ENCODE measurements around the gene TPSD1.
"Not testable (repeated sequence)": the region's sequence is repeated elsewhere in the genome, so short reads cannot be mapped to it uniquely, and the experiment has no call there.

The TPSD1 gene

DNA sequence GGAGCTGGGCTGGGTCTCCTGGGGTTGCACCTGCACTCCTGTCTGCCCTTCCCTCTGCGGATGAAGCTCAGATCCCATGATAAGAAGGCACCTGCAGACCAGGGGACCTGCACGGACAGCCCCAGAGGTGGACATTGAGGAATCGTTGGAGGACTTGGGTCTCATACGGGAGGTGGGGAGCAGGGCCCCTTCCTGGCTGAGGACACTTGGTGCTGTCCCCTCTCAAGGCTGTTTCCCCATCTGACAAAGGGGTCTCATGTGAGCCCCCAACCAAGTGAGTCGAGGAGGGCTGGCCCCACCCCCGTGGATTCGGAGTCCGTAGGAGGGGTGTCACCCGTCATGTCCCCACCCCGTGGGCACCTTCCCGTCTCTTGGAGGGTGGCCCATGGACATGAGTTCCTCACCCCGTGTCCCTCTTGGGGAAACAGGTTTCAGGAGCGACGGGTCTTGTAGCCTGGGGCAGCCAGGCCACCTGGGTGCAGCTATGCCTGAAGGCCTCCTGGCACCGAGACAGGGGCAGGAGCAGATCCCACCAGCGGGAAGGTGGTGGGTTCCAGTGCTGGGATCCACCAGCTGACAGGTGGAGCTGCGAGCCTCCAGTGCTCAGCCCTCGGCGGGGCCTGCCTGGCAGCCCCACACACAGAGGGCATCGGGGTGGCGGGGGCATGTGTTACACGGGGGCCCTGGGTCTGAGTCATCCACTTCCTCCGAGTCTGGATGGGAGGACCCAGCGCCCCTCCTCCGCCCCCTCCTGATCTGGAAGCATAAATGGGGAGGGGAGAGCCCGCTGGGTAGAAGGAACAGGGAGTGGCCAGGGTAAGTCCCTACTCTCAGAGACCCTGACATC lies at the start of gene TPSD1:
Gene TPSD1 (plus strand): TSS at position 794 of the 847 bp plus-strand sequence. CDS start 212 bp downstream, outside the sequence.
- DNase-seq, result not testable (repeated sequence)

- no peak for DNase-seq
Measured at GRCh38 chr16:1206326-1206725, 49.5 kb upstream of the TPSD1 start.

- no peak for DNase-seq
Measured at GRCh38 chr16:1206786-1207185, 49.1 kb upstream of the TPSD1 start.

GRCh38 chr16:1208239-1208830 lies 47.5 kb upstream of the TPSD1 start:
- DNase-seq, result no peak

- no peak for DNase-seq
Measured at GRCh38 chr16:1209081-1209480, 46.8 kb upstream of the TPSD1 start.

DNA sequence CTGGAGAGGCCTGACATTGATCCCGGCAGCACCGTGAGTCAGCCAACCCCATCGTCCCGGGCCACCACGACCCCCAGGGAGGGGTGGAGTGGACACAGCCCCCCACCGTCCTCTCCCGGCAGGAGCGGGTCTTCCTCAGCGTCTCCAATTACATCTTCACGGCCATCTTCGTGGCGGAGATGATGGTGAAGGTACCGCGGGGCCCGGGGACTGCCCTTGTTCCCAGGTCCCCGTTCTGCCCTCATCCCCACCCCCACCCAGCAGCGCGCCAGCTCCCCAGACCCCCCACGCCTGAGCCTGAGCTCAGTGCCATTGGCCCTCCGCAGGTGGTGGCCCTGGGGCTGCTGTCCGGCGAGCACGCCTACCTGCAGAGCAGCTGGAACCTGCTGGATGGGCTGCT lies 45.4 kb upstream of the TPSD1 start:
- no peak for DNase-seq

- DNase-seq, result no peak
Measured at GRCh38 chr16:1211451-1212268, 44.2 kb upstream of the TPSD1 start.

- DNase-seq, result no peak
Measured at GRCh38 chr16:1212616-1213194, 43.2 kb upstream of the TPSD1 start.

DNA sequence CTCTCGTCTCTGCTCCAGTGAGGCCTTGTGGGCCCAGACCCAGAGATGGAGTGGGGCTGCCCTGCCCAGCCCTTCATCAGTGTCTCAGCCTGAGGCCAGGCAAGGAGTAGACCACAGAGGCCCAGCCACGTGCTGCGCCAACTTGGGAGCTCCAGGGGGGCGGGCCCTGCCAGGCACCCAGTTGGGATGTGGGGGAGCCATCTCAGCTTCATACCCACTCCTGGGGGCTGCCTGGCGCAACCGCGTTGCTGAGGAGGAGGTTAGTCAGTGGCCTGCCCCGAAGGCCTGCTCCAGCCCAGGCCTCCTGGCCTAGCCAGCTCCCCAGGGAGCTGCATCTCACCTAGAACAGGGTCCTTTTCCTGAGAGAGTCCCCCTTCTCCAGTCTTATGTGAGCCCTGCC lies 42.6 kb upstream of the TPSD1 start:
- DNase-seq, result no peak

DNA sequence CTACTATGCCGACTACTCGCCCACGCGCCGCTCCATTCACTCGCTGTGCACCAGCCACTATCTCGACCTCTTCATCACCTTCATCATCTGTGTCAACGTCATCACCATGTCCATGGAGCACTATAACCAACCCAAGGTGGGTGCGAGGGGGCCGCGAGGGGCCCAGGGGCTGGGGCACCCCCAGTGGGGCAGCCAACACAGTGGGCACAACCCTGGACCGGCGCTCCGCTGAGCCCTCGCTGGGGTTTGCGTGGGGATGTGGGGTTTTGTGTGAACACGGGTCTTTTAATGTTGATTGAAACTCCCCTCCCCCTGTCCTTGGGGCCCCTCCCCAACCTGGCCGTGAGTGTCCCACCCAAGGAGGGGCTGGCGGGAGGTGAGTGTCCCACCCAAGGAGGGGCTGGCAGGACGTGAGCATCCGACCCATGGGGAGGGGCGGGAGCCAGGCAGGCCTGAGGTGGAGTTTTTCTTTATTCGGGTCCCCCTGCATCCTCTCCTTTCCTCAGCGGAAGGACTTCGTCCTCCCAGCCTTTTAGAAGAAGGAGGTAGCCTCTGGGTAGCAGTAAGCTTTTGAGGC lies 42.0 kb upstream of the TPSD1 start:
- DNase-seq, result no peak

GRCh38 chr16:1214719-1215118 lies 41.1 kb upstream of the TPSD1 start:
- no peak for DNase-seq

- DNase-seq, result no peak
Measured at GRCh38 chr16:1215574-1216295, 40.1 kb upstream of the TPSD1 start.

- no peak for DNase-seq
Measured at GRCh38 chr16:1216296-1216619, 39.6 kb upstream of the TPSD1 start.

DNA sequence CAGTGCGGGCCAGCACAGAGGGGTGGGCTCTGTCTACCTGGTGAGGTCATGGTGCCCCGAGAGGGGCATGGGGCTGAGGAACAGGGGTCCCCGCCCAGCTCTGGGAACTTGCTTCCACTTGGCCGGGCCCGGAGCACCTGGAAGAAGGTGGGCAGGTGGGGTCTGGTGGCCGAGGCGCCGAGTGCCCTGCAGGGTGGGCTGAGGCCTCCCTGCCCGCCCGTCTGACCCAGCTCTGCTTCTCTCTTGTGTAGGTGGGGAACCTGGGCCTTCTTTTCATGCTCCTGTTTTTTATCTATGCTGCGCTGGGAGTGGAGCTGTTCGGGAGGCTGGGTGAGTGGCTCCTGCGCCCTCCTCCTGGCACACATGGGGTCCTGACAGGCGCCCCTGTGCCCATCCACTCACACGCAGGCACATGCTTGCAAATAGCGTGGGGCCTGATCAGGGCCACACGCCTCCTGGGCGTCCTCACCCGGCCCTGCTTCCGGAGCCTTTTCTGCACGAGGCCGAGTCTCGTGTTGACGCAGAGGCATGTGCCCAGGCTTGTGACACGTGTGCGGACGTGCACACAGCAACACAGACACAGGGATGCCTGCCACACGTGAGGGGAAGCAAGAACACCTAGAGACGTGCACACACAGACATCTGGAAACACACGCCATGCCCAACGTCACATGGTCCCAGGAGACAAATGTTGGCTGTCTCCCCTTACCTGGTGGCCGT lies 39.0 kb upstream of the TPSD1 start:
- no peak for DNase-seq

GRCh38 chr16:1217526-1217925 lies 38.3 kb upstream of the TPSD1 start:
- no peak for DNase-seq

GRCh38 chr16:1218061-1218929 lies 37.6 kb upstream of the TPSD1 start:
- no peak for DNase-seq

DNA sequence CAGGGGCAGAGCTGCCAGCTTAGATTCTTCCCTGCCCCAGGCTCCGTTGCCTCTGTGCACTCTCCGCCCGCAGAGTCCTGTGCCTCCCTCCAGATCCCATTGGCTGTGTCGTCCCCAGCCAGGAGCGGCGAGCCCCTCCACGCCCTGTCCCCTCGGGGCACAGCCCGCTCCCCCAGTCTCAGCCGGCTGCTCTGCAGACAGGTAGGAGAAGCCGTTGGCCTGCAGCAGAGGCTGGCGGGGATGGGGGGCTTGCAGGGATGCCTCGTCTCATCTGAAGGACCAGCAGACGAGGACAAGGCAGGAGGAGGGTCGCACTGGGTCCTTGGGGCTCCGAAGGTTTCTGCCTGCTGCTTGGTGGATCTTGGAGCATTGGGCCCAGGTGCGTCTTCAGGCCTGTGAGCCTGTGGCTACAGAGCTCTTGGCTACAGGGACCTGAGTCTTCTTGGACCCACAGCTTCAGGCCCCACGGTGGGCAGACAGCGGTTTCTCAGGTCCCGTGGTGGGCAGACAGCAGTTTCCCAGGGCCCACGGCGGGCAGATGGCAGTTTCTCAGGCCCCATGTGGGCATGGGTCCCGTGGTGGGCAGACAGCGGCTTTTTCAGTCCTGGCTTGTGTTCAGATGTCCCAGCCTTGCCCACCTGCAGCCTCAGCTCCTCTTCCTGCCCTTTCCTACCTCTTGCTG lies 36.8 kb upstream of the TPSD1 start:
- no peak for DNase-seq

GRCh38 chr16:1220098-1220728 lies 35.7 kb upstream of the TPSD1 start:
- DNase-seq, result no peak

DNA sequence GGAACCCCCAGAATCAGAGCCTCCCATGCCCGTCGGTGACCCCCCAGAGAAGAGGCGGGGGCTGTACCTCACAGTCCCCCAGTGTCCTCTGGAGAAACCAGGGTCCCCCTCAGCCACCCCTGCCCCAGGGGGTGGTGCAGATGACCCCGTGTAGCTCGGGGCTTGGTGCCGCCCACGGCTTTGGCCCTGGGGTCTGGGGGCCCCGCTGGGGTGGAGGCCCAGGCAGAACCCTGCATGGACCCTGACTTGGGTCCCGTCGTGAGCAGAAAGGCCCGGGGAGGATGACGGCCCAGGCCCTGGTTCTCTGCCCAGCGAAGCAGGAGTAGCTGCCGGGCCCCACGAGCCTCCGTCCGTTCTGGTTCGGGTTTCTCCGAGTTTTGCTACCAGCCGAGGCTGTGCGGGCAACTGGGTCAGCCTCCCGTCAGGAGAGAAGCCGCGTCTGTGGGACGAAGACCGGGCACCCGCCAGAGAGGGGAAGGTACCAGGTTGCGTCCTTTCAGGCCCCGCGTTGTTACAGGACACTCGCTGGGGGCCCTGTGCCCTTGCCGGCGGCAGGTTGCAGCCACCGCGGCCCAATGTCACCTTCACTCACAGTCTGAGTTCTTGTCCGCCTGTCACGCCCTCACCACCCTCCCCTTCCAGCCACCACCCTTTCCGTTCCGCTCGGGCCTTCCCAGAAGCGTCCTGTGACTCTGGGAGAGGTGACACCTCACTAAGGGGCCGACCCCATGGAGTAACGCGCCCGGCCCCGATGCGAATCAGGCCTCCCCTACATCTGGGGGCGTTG lies 34.8 kb upstream of the TPSD1 start:
- DNase-seq, result no peak
